GM12878 (cell line): ENCODE results near the gene ZBED4. TPM values are rescaled to one million over a fixed set of nuclear protein-coding genes. Genes with fewer than 3 reads are reported as not detected.
A peak's percentile ranks its signal among the peaks of the same experiment; 100 is the strongest.

ENCODE experiments used
- ESRRA ChIP-seq: IDR thresholded peaks from 2 replicates; pipeline ENCODE4 v1.6.1; 2012; ENCODE audit warnings: mild to moderate bottlenecking, low read length, improper control_type of control experiment
- JUNB ChIP-seq: IDR thresholded peaks from 2 replicates; pipeline ENCODE4 v1.6.1; 2016; ENCODE audit warnings: antibody characterized with exemption, mild to moderate bottlenecking
- KAT2A ChIP-seq: conservative IDR thresholded peaks from 2 replicates; pipeline ENCODE4 v1.6.1; 2011; ENCODE audit warnings: low read depth, low read length; ENCODE audit not compliant: control insufficient read depth
- KLF5 ChIP-seq: fragments of 450-650 bp; IDR thresholded peaks from 2 replicates; pipeline ENCODE4 v1.6.1; 2014; ENCODE audit warnings: mild to moderate bottlenecking; ENCODE audit not compliant: partially characterized antibody
- NFYA ChIP-seq: IDR thresholded peaks from 2 replicates; pipeline ENCODE4 v1.6.1; 2011; ENCODE audit warnings: low read depth, mild to moderate bottlenecking, low read length, improper control_type of control experiment, borderline replicate concordance
- RFX5 ChIP-seq: IDR thresholded peaks from 2 replicates; pipeline ENCODE4 v1.6.1; 2011; ENCODE audit warnings: low read depth, low read length, improper control_type of control experiment
- RUNX3 ChIP-seq: IDR thresholded peaks from 2 replicates; pipeline ENCODE4 v1.6.1; 2012; ENCODE audit warnings: low read length, inconsistent platforms
- SPI1 ChIP-seq: IDR thresholded peaks from 2 replicates; pipeline ENCODE4 v1.6.1; 2011; ENCODE audit warnings: low read depth, mild to moderate bottlenecking, low read length, moderate library complexity, borderline replicate concordance; ENCODE audit not compliant: insufficient read depth
- TCF7 ChIP-seq: IDR thresholded peaks from 2 replicates; pipeline ENCODE4 v1.6.1; 2014; ENCODE audit warnings: antibody characterized with exemption, borderline replicate concordance
- polyA plus RNA-seq, 11 experiments: library from polyadenylated mRNA; depleted of rRNA in 4 of 11; unstranded in 6 of 11; stranded (reverse) in 5 of 11; fragments of >200 nt; fragmentation: Nextera tagmentation in 4 of 11; fragmentation: Illumina TruSeq in 1 of 11; extraction: Ambion mirVana in 4 of 11; extraction: Trizol in 1 of 11; gene quantifications; 1 replicate in 1 of 11; 2 replicates in 10 of 11; pipeline versions ENCODE4 v1.2.1 to v1.2.3, GENCODE V29; 2011 to 2016; ENCODE audit warnings: inconsistent platforms in 2 of 11, missing spikeins in 2 of 11, low read depth in 1 of 11
- total RNA-seq, 4 experiments: library from RNA; depleted of rRNA in 3 of 4; stranded (reverse); fragments of >200 nt in 3 of 4; fragmentation: Illumina TruSeq in 1 of 4; extraction: Trizol in 1 of 4; gene quantifications; 2 replicates each; pipeline versions ENCODE4 v1.2.1 to v1.2.3, GENCODE V29; 2013 to 2021
- TF ChIP-seq, protein P1 (sequence below): IDR thresholded peaks from 2 replicates; pipeline ENCODE4 v1.6.1; 2011; ENCODE audit warnings: borderline replicate concordance, low read depth, mild to moderate bottlenecking, moderate library complexity, mixed read lengths, low read length; ENCODE audit not compliant: insufficient read depth; ENCODE audit errors: extremely low read length
- TF ChIP-seq, protein P2 (sequence below): IDR thresholded peaks from 2 replicates; pipeline ENCODE4 v1.6.1; 2012; ENCODE audit warnings: low read depth, low read length, improper control_type of control experiment
- TF ChIP-seq, protein P3 (sequence below): fragments of 450-650 bp; formaldehyde crosslinking; IDR thresholded peaks from 2 replicates; pipeline ENCODE4 v1.5.0; 2022; ENCODE audit warnings: mild to moderate bottlenecking, missing genetic modification characterization
- TF ChIP-seq, protein P4 (sequence below): fragments of 150-350 bp; IDR thresholded peaks from 2 replicates; pipeline ENCODE4 v1.6.1; 2016; ENCODE audit warnings: low read depth, low read length
- TF ChIP-seq, protein P5 (sequence below): fragments of 150-350 bp; IDR thresholded peaks from 2 replicates; pipeline ENCODE4 v1.6.1; 2014; ENCODE audit warnings: mild to moderate bottlenecking, low read depth, low read length
- TF ChIP-seq, protein P6 (sequence below): fragments of 450-650 bp; IDR thresholded peaks from 2 replicates; pipeline ENCODE4 v1.6.1; 2017; ENCODE audit warnings: borderline replicate concordance

ZBED4 gene
- total and polyA plus RNA-seq, 10 of the 15 experiments (the other 5 are each of a cell fraction or from before 2014, with no cell fraction given), result 2.3 to 21.6 (median 12.8) TPM

DNA sequence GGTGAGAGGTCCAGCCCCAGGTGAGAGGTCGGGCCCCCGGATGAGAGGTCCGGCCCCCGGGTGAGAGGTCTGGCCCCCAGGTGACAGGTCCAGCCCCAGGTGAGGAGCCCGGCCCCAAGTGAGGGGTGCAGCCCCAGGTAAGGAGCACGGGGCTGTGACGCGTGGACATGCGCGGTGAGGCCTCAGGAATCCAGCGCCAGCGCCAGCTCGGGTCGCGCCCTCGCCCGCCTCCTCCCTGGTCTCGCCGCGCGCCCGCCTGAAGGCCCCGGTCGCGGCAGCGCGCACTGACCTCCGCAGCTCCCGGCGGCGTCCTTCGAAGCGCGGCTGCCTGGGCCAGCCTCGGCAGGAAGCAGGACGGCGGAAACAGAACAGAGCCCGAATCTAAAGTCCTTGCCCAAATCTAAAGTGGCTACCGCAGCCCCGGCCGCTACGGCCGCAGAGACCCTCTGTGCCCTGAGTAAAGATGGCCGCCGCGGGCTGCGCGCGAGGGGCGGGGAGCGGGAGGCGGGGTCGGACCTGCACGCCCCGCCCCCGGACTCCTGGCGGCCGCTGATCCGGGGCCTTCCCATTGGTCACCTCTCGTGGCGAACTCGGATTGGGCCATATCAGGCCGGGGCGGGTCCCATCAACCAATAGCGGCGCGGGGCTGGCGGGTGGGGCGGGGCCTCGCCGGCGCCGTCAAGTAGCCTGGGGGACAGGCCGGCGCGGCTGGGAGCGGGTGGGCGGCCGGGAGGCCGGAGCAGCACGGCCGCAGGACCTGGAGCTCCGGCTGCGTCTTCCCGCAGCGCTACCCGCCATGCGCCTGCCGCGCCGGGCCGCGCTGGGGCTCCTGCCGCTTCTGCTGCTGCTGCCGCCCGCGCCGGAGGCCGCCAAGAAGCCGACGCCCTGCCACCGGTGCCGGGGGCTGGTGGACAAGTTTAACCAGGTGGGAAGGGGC, 64.6 kb downstream of the ZBED4 start, which contains the start of the genes ALG12 and CRELD2 (continued):
- TF ChIP-seq RUNX3, result peak; percentile 68
- no peak for TF ChIP-seq ESRRA
- peak; percentile 81 for TF ChIP-seq RFX5
- TF ChIP-seq, protein P1, sequence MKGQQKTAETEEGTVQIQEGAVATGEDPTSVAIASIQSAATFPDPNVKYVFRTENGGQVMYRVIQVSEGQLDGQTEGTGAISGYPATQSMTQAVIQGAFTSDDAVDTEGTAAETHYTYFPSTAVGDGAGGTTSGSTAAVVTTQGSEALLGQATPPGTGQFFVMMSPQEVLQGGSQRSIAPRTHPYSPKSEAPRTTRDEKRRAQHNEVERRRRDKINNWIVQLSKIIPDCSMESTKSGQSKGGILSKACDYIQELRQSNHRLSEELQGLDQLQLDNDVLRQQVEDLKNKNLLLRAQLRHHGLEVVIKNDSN, result no peak
- no peak for TF ChIP-seq JUNB
- TF ChIP-seq, protein P2, sequence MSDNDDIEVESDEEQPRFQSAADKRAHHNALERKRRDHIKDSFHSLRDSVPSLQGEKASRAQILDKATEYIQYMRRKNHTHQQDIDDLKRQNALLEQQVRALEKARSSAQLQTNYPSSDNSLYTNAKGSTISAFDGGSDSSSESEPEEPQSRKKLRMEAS, result 0 out of 2 replicates have a peak, but pooled peaks have one; percentile 28
- TF ChIP-seq, protein P3, sequence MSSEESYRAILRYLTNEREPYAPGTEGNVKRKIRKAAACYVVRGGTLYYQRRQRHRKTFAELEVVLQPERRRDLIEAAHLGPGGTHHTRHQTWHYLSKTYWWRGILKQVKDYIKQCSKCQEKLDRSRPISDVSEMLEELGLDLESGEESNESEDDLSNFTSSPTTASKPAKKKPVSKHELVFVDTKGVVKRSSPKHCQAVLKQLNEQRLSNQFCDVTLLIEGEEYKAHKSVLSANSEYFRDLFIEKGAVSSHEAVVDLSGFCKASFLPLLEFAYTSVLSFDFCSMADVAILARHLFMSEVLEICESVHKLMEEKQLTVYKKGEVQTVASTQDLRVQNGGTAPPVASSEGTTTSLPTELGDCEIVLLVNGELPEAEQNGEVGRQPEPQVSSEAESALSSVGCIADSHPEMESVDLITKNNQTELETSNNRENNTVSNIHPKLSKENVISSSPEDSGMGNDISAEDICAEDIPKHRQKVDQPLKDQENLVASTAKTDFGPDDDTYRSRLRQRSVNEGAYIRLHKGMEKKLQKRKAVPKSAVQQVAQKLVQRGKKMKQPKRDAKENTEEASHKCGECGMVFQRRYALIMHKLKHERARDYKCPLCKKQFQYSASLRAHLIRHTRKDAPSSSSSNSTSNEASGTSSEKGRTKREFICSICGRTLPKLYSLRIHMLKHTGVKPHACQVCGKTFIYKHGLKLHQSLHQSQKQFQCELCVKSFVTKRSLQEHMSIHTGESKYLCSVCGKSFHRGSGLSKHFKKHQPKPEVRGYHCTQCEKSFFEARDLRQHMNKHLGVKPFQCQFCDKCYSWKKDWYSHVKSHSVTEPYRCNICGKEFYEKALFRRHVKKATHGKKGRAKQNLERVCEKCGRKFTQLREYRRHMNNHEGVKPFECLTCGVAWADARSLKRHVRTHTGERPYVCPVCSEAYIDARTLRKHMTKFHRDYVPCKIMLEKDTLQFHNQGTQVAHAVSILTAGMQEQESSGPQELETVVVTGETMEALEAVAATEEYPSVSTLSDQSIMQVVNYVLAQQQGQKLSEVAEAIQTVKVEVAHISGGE (CRISPR knock-in tag), result no peak
- no peak for TF ChIP-seq KAT2A
- TF ChIP-seq, protein P4, sequence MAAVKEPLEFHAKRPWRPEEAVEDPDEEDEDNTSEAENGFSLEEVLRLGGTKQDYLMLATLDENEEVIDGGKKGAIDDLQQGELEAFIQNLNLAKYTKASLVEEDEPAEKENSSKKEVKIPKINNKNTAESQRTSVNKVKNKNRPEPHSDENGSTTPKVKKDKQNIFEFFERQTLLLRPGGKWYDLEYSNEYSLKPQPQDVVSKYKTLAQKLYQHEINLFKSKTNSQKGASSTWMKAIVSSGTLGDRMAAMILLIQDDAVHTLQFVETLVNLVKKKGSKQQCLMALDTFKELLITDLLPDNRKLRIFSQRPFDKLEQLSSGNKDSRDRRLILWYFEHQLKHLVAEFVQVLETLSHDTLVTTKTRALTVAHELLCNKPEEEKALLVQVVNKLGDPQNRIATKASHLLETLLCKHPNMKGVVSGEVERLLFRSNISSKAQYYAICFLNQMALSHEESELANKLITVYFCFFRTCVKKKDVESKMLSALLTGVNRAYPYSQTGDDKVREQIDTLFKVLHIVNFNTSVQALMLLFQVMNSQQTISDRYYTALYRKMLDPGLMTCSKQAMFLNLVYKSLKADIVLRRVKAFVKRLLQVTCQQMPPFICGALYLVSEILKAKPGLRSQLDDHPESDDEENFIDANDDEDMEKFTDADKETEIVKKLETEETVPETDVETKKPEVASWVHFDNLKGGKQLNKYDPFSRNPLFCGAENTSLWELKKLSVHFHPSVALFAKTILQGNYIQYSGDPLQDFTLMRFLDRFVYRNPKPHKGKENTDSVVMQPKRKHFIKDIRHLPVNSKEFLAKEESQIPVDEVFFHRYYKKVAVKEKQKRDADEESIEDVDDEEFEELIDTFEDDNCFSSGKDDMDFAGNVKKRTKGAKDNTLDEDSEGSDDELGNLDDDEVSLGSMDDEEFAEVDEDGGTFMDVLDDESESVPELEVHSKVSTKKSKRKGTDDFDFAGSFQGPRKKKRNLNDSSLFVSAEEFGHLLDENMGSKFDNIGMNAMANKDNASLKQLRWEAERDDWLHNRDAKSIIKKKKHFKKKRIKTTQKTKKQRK, result no peak
- TF ChIP-seq, protein P5, sequence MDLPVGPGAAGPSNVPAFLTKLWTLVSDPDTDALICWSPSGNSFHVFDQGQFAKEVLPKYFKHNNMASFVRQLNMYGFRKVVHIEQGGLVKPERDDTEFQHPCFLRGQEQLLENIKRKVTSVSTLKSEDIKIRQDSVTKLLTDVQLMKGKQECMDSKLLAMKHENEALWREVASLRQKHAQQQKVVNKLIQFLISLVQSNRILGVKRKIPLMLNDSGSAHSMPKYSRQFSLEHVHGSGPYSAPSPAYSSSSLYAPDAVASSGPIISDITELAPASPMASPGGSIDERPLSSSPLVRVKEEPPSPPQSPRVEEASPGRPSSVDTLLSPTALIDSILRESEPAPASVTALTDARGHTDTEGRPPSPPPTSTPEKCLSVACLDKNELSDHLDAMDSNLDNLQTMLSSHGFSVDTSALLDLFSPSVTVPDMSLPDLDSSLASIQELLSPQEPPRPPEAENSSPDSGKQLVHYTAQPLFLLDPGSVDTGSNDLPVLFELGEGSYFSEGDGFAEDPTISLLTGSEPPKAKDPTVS, result no peak
- TF ChIP-seq NFYA, result no peak
- TF ChIP-seq KLF5, result no peak
- TF ChIP-seq TCF7, result no peak
- TF ChIP-seq SPI1, result no peak
- TF ChIP-seq, protein P6, sequence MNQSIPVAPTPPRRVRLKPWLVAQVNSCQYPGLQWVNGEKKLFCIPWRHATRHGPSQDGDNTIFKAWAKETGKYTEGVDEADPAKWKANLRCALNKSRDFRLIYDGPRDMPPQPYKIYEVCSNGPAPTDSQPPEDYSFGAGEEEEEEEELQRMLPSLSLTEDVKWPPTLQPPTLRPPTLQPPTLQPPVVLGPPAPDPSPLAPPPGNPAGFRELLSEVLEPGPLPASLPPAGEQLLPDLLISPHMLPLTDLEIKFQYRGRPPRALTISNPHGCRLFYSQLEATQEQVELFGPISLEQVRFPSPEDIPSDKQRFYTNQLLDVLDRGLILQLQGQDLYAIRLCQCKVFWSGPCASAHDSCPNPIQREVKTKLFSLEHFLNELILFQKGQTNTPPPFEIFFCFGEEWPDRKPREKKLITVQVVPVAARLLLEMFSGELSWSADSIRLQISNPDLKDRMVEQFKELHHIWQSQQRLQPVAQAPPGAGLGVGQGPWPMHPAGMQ, result no peak
